Thyroid gland (tissue), 4 donors: ENCODE measurements around the gene TLE4. TPM values are rescaled to one million over a fixed set of nuclear protein-coding genes. Genes with fewer than 3 reads are reported as not detected.

ENCODE experiments used
- DNase-seq, 2 donors: peaks; one replicate each; pipeline ENCODE4 v3.0.0-alpha.2; 2019
- H3K27ac ChIP-seq, 3 donors: fragments of 200-600 bp; sonication (generic); 1 replicate in 2 of 3; 2 replicates in 1 of 3; pipeline ENCODE4 v1.5.1; 2016 to 2019; ENCODE audit warnings: mild to moderate bottlenecking in 1 of 3, moderate library complexity in 1 of 3
- H3K27me3 ChIP-seq: fragments of 200-600 bp; sonication (generic); one replicate; pipeline ENCODE4 v1.5.1; 2019
- H3K36me3 ChIP-seq, 2 donors: fragments of 200-600 bp; sonication (generic); one replicate each; pipeline ENCODE4 v1.5.1; 2016 to 2019
- H3K4me1 ChIP-seq, 2 donors: fragments of 200-600 bp; sonication (generic); one replicate each; pipeline ENCODE4 v1.5.1; 2017 to 2019
- H3K4me3 ChIP-seq, 3 donors: fragments of 200-600 bp; sonication (generic); replicated peaks in 1 of 3; 1 replicate in 2 of 3; 2 replicates in 1 of 3; pipeline ENCODE4 v1.5.1; 2016; ENCODE audit warnings: mild to moderate bottlenecking in 1 of 3
- H3K9me3 ChIP-seq: fragments of 200-600 bp; sonication (generic); one replicate; pipeline ENCODE4 v1.5.1; 2017
- CTCF ChIP-seq, 6 experiments: fragments of 200-600 bp in 3 of 6; fragments of 450-650 bp in 3 of 6; sonication (generic) in 3 of 6; IDR thresholded peaks; one replicate each; pipeline ENCODE4 v1.5.1; 2016 to 2019; ENCODE audit warnings: antibody characterized with exemption in 6 of 6, mild to moderate bottlenecking in 2 of 6, inconsistent platforms in 1 of 6, moderate library complexity in 1 of 6
- POLR2A ChIP-seq, 2 donors: fragments of 450-650 bp; IDR thresholded peaks; one replicate each; pipeline ENCODE4 v1.6.1; 2017; ENCODE audit warnings: antibody characterized with exemption in 2 of 2, mild to moderate bottlenecking in 2 of 2, moderate library complexity in 1 of 2
- WGBS, 2 donors: methylation state at CpG; one replicate each; pipeline ENCODE4 v1.1.5; 2017; 5-methylcytosine and 5-hydroxymethylcytosine counted together
- intact Hi-C: fragments of 100-400 bp; cut with DNase I; formaldehyde crosslinking; loops from one replicate; pipeline ENCODE4 v1.15.1; 2023
- total RNA-seq, 4 donors: library from RNA; depleted of rRNA; stranded (reverse); fragments of >200 nt; gene quantifications; one replicate each; pipeline ENCODE4 v1.2.3, GENCODE V29; 2016

The TLE4 gene
- total RNA-seq, 4 donors from 2014 or later, result 40.3 to 64.2 (median 52.8) TPM

GRCh38 chr9:79769476-79770275 lies 197.9 kb downstream of the TLE4 start:
- intact Hi-C loops, result no loop called here
- no peak overlapping the region for H3K4me3 ChIP-seq

GRCh38 chr9:79774356-79774755 lies 202.6 kb downstream of the TLE4 start:
- DNase-seq, result no peak
- 91 to 96% methylated on average over 1 of the region's 1 CpG for WGBS, 2 donors
- no peak overlapping the region for H3K27ac ChIP-seq

More at GRCh38 chr9:79769476-79770275, 197.9 kb downstream of the TLE4 start:
- Histone ChIP-seq H3K4me1 (peaks cover 2 to 4% of the 10 kb centered on the region in 2 donors), H3K36me3 (no peaks in the 10 kb centered on the region), H3K27me3 (no peaks in the 10 kb centered on the region), H3K27ac (no peak overlapping the region), H3K9me3 (no peaks in the 10 kb centered on the region)
- TF ChIP-seq CTCF (IDR thresholded peaks at IDR 0.05), result no peak
- TF ChIP-seq POLR2A (IDR thresholded peaks at IDR 0.05), result no peak
- no peak for DNase-seq
- WGBS, 2 donors, result 96 to 97% methylated on average over 4 of the region's 4 CpGs

More at GRCh38 chr9:79774356-79774755, 202.6 kb downstream of the TLE4 start:
- Histone ChIP-seq H3K4me3 (no peak overlapping the region), H3K4me1 (no peaks in the 10 kb centered on the region), H3K36me3 (no peaks in the 10 kb centered on the region), H3K27me3 (no peaks in the 10 kb centered on the region), H3K9me3 (no peaks in the 10 kb centered on the region)
- intact Hi-C loops, result no loop called here
- TF ChIP-seq CTCF (IDR thresholded peaks at IDR 0.05) (no peak), POLR2A (IDR thresholded peaks at IDR 0.05) (no peak)
